HepG2 (cell line): Measurements from ENCODE around the gene SLU7.

ENCODE experiments used
- NFE2L1 ChIP-seq: sonication (generic); formaldehyde crosslinking; IDR thresholded peaks from 2 replicates; pipeline ENCODE4 v1.4.0; 2020; ENCODE audit warnings: missing genetic modification reagents, mild to moderate bottlenecking, borderline replicate concordance
- PBX2 ChIP-seq: IDR thresholded peaks from 2 replicates; pipeline ENCODE4 v1.6.1; 2016; ENCODE audit warnings: control low read depth
- POLR2AphosphoS5 ChIP-seq: IDR thresholded peaks from 2 replicates; pipeline ENCODE4 v1.6.1; 2012; ENCODE audit warnings: low read depth, low read length
- SIN3A ChIP-seq: IDR thresholded peaks from 2 replicates; pipeline ENCODE4 v1.6.1; 2011; ENCODE audit warnings: low read depth, mild to moderate bottlenecking, control low read depth, low read length, borderline replicate concordance
- TF ChIP-seq, protein P1 (sequence below), 2 experiments: IDR thresholded peaks; 2 replicates each; pipeline ENCODE4 v1.6.1; 2011 to 2012; ENCODE audit warnings: low read length in 2 of 2, borderline replicate concordance in 1 of 2, low read depth in 1 of 2, mild to moderate bottlenecking in 1 of 2, moderate library complexity in 1 of 2
- TF ChIP-seq, protein P2 (sequence below): sonication (generic); formaldehyde crosslinking; IDR thresholded peaks from 2 replicates; pipeline ENCODE4 v1.4.0; 2020; ENCODE audit warnings: missing genetic modification reagents

DNA sequence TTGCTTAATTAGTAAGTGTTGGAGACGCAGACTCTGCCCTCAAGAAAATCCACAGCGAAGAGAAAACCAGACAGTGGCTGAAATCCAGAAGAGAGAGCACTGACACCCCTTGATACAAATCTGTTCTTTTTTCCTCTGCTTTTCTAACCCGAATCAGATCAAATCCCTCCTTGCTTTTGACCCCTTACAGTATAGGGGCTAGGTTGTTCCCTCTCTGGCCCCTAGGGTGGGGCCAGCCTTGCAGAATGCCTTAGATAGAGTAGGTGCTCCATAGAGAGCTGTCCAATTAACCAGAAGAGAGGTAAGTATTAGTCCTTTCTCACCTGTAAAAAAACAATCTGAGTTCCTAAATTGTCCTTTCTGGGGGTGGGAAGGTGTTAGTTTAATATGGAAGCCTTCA lies 58.6 kb downstream of the SLU7 start:
- TF ChIP-seq PBX2 (CRISPR knock-in tag) (no peak), POLR2AphosphoS5 (no peak), SIN3A (no peak), NFE2L1 (CRISPR knock-in tag) (no peak)
- TF ChIP-seq, protein P1, sequence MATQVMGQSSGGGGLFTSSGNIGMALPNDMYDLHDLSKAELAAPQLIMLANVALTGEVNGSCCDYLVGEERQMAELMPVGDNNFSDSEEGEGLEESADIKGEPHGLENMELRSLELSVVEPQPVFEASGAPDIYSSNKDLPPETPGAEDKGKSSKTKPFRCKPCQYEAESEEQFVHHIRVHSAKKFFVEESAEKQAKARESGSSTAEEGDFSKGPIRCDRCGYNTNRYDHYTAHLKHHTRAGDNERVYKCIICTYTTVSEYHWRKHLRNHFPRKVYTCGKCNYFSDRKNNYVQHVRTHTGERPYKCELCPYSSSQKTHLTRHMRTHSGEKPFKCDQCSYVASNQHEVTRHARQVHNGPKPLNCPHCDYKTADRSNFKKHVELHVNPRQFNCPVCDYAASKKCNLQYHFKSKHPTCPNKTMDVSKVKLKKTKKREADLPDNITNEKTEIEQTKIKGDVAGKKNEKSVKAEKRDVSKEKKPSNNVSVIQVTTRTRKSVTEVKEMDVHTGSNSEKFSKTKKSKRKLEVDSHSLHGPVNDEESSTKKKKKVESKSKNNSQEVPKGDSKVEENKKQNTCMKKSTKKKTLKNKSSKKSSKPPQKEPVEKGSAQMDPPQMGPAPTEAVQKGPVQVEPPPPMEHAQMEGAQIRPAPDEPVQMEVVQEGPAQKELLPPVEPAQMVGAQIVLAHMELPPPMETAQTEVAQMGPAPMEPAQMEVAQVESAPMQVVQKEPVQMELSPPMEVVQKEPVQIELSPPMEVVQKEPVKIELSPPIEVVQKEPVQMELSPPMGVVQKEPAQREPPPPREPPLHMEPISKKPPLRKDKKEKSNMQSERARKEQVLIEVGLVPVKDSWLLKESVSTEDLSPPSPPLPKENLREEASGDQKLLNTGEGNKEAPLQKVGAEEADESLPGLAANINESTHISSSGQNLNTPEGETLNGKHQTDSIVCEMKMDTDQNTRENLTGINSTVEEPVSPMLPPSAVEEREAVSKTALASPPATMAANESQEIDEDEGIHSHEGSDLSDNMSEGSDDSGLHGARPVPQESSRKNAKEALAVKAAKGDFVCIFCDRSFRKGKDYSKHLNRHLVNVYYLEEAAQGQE (IDR thresholded peaks at IDR 0.05; ENCODE audit: borderline replicate concordance in 1 of 2, low read depth in 1 of 2, low read length in 2 of 2), result no peak
- TF ChIP-seq, protein P2, sequence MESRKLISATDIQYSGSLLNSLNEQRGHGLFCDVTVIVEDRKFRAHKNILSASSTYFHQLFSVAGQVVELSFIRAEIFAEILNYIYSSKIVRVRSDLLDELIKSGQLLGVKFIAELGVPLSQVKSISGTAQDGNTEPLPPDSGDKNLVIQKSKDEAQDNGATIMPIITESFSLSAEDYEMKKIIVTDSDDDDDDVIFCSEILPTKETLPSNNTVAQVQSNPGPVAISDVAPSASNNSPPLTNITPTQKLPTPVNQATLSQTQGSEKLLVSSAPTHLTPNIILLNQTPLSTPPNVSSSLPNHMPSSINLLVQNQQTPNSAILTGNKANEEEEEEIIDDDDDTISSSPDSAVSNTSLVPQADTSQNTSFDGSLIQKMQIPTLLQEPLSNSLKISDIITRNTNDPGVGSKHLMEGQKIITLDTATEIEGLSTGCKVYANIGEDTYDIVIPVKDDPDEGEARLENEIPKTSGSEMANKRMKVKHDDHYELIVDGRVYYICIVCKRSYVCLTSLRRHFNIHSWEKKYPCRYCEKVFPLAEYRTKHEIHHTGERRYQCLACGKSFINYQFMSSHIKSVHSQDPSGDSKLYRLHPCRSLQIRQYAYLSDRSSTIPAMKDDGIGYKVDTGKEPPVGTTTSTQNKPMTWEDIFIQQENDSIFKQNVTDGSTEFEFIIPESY (CRISPR knock-in tag), result no peak
